HL-60 (cell line): ENCODE measurements around the gene MYL12B.

Source experiments
- DNase-seq, 2 experiments: peaks; one replicate each; pipeline ENCODE4 v3.0.0-alpha.2; 2010 to 2020; ENCODE audit warnings: low read depth in 1 of 2, low spot score in 1 of 2
- H3K27ac ChIP-seq: fragments of 250-450 bp; sonication (Bioruptor Pico); replicated peaks from 2 replicates; pipeline ENCODE4 v1.5.1; 2020; ENCODE audit warnings: mild to moderate bottlenecking, moderate library complexity
- H3K27me3 ChIP-seq: fragments of 250-450 bp; sonication (Bioruptor Pico); 2 replicates; pipeline ENCODE4 v1.5.1; 2021; ENCODE audit warnings: mild to moderate bottlenecking, moderate library complexity; ENCODE audit not compliant: insufficient read depth, poor library complexity, severe bottlenecking
- H3K4me3 ChIP-seq: replicated peaks from 2 replicates; pipeline ENCODE4 v1.5.1; 2011; ENCODE audit warnings: mild to moderate bottlenecking, control low read depth, low read length; ENCODE audit not compliant: insufficient read depth
- GABPA ChIP-seq: IDR thresholded peaks from 2 replicates; pipeline ENCODE4 v1.6.1; 2012; ENCODE audit warnings: low read depth
- POLR2AphosphoS5 ChIP-seq: IDR thresholded peaks from 2 replicates; pipeline ENCODE4 v1.6.1; 2012; ENCODE audit warnings: low read depth
- SPI1 ChIP-seq: IDR thresholded peaks from 2 replicates; pipeline ENCODE4 v1.6.1; 2012; ENCODE audit warnings: low read depth, mild to moderate bottlenecking, borderline replicate concordance
- TF ChIP-seq, protein P1 (sequence below): IDR thresholded peaks from one replicate; pipeline ENCODE4 v1.5.1; 2011; ENCODE audit warnings: low read length, control low read depth, inconsistent platforms; ENCODE audit not compliant: insufficient read depth
- TF ChIP-seq, protein P2 (sequence below): IDR thresholded peaks from 2 replicates; pipeline ENCODE4 v1.6.1; 2012; ENCODE audit warnings: low read depth; ENCODE audit not compliant: insufficient replicate concordance

MYL12B gene

DNA sequence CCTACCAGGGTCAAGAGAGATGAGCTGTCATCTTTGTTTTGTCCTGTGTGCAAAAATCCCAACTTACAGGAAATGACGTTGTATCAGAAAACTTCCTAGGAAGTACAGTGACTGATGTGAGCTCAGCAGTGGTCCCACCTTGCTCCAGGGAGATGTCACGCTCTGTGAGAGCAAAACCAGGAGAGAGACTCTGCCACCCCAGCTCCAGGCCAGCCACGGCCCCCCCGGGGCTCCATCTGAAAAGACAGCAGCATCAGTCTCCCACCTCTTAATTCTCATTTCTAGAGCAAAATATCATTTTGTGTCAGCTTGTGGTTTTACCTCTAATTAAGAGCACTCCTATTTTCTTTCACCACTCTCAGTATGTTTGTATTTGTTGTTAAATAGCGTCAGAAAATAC, 57.5 kb downstream of the MYL12B start:
- Histone ChIP-seq H3K27me3 (no peaks in the 10 kb centered on the region), H3K4me3 (no peak overlapping the region), H3K27ac (no peak overlapping the region)
- no peak for DNase-seq
- TF ChIP-seq, protein P1, sequence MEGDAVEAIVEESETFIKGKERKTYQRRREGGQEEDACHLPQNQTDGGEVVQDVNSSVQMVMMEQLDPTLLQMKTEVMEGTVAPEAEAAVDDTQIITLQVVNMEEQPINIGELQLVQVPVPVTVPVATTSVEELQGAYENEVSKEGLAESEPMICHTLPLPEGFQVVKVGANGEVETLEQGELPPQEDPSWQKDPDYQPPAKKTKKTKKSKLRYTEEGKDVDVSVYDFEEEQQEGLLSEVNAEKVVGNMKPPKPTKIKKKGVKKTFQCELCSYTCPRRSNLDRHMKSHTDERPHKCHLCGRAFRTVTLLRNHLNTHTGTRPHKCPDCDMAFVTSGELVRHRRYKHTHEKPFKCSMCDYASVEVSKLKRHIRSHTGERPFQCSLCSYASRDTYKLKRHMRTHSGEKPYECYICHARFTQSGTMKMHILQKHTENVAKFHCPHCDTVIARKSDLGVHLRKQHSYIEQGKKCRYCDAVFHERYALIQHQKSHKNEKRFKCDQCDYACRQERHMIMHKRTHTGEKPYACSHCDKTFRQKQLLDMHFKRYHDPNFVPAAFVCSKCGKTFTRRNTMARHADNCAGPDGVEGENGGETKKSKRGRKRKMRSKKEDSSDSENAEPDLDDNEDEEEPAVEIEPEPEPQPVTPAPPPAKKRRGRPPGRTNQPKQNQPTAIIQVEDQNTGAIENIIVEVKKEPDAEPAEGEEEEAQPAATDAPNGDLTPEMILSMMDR = no peak
- no peak for TF ChIP-seq SPI1
- TF ChIP-seq POLR2AphosphoS5 = no peak
- TF ChIP-seq, protein P2, sequence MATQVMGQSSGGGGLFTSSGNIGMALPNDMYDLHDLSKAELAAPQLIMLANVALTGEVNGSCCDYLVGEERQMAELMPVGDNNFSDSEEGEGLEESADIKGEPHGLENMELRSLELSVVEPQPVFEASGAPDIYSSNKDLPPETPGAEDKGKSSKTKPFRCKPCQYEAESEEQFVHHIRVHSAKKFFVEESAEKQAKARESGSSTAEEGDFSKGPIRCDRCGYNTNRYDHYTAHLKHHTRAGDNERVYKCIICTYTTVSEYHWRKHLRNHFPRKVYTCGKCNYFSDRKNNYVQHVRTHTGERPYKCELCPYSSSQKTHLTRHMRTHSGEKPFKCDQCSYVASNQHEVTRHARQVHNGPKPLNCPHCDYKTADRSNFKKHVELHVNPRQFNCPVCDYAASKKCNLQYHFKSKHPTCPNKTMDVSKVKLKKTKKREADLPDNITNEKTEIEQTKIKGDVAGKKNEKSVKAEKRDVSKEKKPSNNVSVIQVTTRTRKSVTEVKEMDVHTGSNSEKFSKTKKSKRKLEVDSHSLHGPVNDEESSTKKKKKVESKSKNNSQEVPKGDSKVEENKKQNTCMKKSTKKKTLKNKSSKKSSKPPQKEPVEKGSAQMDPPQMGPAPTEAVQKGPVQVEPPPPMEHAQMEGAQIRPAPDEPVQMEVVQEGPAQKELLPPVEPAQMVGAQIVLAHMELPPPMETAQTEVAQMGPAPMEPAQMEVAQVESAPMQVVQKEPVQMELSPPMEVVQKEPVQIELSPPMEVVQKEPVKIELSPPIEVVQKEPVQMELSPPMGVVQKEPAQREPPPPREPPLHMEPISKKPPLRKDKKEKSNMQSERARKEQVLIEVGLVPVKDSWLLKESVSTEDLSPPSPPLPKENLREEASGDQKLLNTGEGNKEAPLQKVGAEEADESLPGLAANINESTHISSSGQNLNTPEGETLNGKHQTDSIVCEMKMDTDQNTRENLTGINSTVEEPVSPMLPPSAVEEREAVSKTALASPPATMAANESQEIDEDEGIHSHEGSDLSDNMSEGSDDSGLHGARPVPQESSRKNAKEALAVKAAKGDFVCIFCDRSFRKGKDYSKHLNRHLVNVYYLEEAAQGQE = no peak
- TF ChIP-seq GABPA = no peak

DNA sequence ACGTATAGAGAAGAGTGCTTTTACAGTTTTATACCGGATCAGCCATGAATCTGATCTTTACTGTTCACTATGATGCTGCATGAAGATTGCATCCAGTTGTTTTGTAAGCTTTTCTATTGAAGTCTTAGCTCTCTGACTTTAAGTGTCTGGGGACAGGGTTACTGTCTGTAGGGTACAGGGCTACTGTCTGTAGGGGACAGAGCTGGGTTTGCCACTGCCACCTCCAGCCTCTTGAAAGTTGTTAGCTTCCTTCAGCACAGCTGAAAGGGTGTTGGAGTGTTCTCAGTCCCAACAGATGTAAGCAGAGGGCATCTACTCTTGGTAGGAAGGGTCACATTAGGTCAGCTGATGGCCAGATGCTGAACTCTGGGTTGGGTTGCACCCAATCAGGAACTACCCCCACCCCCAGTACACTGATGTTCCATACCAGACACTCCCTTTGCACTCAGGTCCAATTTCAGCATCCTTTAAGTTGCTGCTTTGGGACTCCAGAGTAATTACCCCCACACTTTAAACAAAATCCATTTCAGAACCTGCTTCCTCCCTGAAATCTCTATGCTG, 58.0 kb downstream of the MYL12B start:
- TF ChIP-seq, protein P1 = no peak
- TF ChIP-seq GABPA (no peak), POLR2AphosphoS5 (no peak), SPI1 (no peak)
- TF ChIP-seq, protein P2 = no peak
- DNase-seq = no peak
- Histone ChIP-seq H3K4me3 (no peak overlapping the region), H3K27me3 (no peaks in the 10 kb centered on the region), H3K27ac (no peak overlapping the region)

DNA sequence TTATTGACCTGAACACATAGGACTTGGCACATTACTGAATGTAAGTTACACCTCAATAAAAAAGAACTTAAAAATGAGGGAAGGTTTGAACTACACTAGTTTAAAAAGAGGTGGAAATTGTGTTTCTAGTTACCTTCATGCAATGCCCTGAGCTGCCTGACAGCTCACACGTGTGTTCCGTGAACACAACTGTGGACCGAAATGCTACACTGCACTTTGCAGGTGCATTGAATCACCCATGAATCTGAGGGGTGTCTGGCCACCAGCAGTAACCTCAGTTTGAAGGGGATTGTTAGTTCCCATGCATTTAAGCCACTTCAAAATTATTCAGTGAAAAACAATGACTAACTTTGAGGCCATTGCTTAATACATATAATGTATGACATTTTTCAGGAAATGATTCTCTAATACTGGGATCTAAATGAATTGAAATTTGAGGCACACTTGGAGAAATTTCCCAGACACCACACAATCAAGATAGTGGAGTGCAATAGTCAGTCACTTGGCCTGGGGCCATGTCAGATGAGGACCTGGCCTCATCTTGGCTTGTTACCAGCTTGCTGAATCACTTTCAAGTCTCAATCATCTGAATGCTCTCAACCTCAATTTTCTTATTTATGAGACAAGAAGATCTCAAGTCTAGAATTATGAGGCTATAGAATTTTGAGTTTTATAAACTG, 59.3 kb downstream of the MYL12B start:
- TF ChIP-seq, protein P2 = no peak
- TF ChIP-seq, protein P1 = no peak
- no peak for TF ChIP-seq SPI1
- TF ChIP-seq GABPA = no peak
- TF ChIP-seq POLR2AphosphoS5 = no peak
- Histone ChIP-seq H3K27me3 (no peaks in the 10 kb centered on the region), H3K27ac (no peak overlapping the region), H3K4me3 (no peak overlapping the region)
- no peak for DNase-seq
